HTR-8/SVneo (cell line): ENCODE measurements around the gene RAB3IL1.
"Not testable (repeated sequence)": the region's sequence is repeated elsewhere in the genome, so short reads cannot be mapped to it uniquely, and the experiment has no call there.

Experiments used
- DNase-seq: peaks from one replicate; pipeline ENCODE4 v3.0.0; 2011; ENCODE audit warnings: low spot score, mixed read lengths; ENCODE audit not compliant: insufficient read length
- FAIRE-seq: peaks from 2 replicates; lab custom pipeline; 2011; peaks lifted over from hg19 to GRCh38; lab: Jason Lieb, UNC

Gene RAB3IL1

DNA sequence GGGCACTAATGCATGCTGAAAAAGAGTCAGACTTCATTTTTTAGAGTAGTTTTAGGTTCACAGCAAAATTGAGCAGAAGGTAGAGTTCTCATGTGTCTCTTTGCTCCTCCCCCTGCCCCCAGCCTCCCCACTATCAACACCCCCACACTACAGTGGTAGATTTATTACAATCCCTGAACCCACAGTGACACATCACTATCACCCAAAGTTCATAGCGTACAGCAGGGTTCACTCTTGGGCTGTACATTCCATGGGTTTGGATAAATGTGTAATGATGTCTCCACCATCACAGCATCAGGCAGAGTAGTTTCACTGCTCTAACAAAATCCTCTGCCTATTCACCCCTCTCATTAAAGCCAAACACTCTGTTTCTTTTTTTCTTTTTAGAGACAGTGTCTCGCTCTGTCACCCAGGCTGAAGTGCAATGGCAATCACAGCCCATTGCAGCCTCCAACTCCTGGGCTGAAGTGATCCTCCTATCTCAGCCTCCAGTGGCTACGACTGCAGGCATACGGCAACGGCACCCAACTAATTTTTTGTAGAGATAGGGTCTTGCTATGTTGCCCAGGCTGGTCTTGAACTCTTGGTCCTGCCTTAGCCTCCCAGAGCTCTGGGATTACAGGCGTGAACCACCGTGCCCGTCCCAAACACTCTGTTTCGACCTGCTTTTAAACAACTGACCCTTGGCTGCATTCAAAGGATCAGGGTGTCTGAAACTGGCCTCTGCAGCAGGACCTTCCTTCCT lies 36.9 kb upstream of the RAB3IL1 start:
- FAIRE-seq: no peak
- no peak for DNase-seq

DNA sequence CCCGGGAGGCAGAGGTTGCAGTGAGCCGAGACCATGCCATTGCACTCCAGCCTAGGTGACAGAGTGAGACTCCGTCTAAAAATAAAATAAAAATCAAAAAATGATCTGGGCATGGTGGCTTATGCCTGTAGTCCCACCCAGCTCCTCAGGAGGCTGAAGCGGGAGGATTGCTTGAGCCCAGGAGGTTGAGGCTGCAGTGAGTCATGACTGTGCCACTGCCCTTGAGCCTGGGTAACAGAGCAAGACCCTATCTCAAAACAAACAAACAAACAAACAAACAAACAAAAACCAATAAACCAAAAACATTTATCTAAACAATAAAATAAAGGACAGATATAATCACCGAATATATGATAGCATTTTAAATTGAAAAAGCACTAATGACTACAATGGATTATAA lies 36.3 kb upstream of the RAB3IL1 start:
- FAIRE-seq, DNase-seq: not testable (repeated sequence)

DNA sequence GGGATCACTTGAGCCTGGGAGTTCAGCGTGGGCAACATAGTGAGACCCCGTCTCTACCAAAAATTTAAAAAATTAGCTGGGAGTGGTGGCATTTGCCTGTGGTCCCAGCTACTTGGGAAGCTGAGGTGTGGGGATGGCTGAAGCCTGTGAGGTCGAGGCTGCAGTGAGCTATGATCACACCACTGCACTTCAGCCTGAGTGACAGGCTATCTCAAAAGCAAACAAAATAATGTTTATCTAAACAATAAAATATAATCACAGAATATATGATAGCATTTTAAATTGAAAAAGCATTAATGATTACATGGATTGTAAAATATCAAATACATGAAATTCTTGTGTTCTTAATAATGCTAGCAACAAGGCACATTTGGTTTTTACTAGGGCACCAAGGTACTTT lies 35.5 kb upstream of the RAB3IL1 start:
- DNase-seq (no peak), FAIRE-seq (no peak)

DNA sequence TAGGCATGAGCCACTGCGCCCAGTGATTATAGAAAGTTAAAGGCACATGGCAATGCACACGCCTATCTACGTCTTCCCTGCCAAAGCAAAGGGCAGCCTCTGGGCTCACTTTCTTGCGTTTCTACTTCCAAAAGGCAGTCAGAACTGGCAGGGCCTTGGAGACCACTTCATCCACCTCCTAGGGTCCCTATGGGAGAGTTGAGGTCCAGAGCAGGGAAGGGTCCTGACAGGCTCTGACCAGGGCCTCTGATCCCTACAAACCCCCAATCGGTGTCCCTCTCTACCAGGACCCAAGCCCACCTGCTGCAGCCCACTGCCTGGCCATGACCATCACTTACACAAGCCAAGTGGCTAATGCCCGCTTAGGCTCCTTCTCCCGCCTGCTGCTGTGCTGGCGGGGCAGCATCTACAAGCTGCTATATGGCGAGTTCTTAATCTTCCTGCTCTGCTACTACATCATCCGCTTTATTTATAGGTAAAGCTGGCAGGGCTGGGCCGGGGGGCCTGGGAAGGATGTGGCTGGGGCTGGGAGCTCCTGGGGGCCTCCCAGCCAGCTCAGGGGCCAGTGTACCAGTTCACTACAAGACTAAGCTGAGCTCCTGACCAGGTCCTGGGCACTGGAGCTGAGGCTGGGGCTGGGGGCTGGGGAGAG lies 34.2 kb upstream of the RAB3IL1 start:
- no peak for DNase-seq
- FAIRE-seq: no peak

DNA sequence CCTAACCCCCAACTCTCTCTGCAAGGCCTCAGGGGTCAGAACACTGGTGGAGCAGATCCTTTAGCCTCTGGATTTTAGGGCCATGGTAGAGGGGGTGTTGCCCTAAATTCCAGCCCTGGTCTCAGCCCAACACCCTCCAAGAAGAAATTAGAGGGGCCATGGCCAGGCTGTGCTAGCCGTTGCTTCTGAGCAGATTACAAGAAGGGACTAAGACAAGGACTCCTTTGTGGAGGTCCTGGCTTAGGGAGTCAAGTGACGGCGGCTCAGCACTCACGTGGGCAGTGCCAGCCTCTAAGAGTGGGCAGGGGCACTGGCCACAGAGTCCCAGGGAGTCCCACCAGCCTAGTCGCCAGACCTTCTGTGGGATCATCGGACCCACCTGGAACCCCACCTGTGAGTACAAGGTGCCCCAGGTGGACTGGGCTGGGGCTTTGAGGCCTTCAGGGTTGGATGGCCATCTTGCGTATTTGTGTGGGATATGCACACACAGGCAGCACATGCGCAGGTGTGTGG lies 32.7 kb upstream of the RAB3IL1 start, which contains the start of gene BEST1:
Gene BEST1 (plus strand): TSS at position 317 of the 513 bp plus-strand sequence. CDS start 1,456 bp downstream, outside the sequence.
- DNase-seq (no peak), FAIRE-seq (no peak)

DNA sequence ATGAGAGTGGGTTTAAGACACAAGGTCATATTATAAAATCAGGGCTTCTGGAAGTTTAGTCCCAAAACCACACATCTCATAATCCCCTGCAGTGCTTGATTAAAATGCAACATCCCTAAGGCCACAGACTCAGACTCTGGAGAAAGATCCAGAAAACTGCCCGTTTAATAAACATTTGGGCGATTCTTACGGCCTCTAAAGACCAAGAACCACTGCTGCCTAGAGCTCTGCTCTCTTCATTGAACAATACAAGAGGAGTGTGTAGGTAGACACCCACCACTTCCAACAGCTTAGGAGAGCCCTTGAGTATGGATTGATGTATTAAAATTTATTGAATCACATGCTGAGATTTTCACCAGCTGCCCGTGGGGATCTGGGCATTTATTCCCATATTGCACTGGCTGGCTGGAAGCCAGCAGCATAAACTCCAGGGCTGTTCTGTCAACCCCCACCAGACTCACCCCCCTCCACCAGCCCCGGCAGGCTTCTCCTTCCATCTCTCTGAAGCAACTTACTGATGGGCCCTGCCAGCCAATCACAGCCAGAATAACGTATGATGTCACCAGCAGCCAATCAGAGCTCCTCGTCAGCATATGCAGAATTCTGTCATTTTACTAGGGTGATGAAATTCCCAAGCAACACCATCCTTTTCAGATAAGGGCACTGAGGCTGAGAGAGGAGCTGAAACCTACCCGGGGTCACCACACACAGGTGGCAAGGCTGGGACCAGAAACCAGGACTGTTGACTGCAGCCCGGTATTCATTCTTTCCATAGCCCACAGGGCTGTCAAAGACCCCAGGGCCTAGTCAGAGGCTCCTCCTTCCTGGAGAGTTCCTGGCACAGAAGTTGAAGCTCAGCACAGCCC lies 32.0 kb upstream of the RAB3IL1 start:
- FAIRE-seq: no peak
- DNase-seq: peak; percentile 58

DNA sequence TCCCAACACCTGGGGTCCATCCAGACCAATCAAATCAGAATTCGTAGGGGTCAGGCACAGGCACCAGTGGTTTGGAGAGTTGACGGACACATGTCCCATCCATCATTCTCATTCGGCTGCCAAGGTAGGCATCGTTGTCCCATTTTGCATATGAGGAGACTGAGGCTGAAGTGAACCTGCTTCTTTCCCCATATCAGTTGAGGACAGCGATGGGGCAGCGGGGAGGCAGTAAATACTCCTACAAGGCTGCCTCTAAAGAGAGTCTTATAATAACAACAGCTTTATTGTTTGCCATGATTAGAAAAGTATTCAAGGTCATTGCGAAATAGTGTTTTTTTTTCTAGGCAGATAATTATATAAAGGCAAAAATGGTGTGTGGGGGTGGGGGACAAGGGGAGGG lies 31.1 kb upstream of the RAB3IL1 start:
- no peak for DNase-seq
- no peak for FAIRE-seq

DNA sequence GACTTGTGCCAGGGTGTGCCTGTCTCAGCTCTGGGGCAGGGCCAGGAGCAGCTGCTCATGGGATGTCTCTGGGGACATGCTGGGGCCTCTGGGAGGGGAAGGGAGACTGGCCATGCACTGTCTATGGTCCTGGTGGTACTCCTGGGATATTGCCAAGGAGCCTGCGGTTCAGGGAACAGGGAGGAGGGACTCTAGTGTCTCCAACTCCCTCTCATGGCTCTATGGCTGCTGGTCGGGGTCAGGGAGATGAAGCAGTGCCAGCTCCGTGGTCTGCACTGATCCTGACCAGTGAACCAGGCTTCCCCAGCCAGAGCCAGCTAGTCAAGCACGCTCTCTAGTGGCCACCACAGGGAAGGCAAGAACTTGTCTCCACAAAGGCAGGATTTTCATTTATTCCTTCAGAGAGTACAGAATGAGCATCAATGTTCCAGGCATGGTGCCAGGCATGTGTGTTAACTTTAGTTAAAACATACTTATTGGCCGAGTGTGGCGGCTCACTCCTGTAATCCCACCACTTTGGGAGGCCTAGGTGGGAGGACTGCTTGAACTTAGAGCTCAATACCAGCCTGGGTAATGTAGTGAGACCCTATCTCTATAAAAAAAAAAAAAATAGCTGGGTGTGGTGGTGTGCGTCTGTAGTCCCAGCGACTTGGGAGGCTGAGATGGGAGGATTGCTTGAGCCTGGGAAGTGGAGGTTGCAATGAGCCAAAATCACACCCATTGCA lies 30.3 kb upstream of the RAB3IL1 start:
- peak; percentile 84 for DNase-seq
- no peak for FAIRE-seq

DNA sequence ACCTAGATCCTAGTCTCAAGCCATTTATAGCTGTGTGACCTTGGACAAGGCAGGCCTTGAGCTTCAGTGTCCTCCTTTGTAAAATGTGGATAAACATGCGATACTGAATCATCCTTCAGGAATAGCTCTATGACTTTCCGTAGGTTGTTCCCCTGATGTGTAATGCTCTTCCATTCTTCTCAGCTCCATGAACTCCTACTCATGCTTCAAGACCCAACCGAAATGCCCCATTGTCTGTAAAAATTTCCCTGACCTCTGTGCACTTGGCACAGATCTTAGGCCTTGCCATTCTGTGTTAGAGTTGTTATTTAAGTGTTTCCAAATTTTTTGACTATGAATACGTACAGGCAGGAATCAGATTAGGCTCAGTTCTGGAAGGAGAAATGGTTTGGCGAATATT lies 29.5 kb upstream of the RAB3IL1 start:
- DNase-seq (no peak), FAIRE-seq (no peak)

DNA sequence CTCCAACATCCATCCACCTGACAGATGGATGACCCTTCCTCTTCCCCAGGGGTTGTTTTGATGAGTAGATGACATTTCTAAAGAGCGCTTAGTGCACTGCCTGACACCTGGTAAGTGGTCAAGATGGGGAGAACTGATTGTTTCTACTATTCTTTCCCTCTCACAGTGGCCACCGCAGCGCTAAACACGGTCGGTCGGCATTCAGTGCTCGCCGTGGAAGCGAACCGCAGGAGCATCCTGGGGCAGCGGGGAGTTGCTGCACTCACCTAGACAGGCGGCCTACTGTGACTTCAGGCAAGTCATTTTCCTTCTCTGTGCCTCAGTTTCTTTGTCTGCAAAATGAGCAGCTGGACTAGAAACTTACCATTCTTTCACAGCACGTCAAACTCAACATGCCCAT lies 27.8 kb upstream of the RAB3IL1 start:
- DNase-seq: no peak
- FAIRE-seq: no peak

DNA sequence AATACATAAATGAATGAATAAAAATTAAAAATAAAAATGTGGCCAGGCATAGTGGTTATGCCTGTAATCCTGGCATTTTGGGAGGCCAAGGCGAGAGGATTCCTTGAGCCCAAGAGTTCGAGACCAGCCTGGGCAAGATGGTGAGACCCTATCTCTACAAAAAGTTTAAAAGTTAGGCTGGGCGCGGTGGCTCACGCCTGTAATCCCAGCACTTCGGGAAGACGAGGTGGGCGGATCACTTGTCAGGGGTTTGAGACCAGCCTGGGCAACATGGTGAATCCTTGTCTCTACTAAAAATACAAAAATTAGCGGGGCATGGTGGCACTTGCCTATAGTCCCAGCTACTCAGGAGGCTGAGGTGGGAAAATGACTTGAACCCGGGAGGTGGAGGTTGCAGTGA lies 23.1 kb upstream of the RAB3IL1 start:
- no peak for FAIRE-seq
- no peak for DNase-seq

DNA sequence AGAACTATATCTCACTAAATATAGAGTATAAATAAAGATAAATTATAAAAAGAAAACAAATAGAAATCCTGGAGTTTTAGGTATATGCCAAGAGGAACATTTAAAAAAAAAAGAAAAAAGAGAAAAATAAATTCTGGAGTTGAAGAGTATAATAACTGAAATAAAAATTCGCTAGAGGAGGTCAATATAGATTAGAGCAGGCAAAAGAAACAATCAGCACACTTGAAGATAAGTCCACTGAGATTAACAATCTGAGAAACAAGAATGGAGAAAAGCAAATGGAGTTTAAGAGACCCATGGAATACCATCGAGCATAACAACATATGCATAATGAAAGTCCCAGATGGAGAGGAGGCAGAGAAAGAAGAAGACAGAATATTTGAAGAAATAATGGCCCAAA lies 18.5 kb upstream of the RAB3IL1 start:
- FAIRE-seq (no peak), DNase-seq (no peak)

DNA sequence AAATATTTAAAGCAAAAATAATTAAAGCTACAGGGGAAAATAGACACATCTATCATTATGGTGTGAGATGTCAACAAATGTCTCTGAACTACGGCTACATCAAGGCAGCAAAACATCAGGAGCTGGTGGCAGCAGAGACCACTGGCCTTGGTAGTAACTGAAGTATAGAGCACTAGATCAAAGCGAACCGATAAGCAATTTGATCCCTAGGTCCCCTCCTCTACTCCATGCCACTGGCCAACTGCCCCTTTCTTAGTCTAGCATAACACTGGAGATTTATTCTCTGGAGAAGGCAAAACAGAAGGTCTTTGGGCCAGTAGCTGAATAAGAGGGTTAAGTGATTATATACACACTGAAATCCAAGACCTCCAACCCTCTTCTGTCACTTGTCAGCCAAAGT lies 13.6 kb upstream of the RAB3IL1 start:
- FAIRE-seq: no peak

DNA sequence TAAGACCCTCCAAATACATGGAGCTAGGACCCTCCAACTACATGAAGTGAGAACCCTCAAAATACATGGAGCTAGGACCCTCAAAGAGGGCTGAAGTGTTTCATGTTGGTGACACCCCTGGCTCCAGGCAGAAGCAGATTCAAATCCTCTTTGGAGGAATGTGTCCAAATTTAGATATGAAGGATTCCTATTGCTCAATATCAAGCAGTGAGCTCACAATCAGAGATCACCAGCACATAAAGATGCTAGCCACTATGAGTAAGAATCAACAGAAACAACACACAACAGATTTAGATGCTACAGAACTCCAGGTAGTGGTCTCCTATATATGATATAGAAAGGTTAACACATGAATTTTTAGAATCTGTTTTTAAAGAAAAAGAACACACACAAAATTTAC lies 11.2 kb upstream of the RAB3IL1 start:
- no peak for FAIRE-seq
- no peak for DNase-seq

More for the DNA sequence above, 13.6 kb upstream of the RAB3IL1 start:
- no peak for DNase-seq

DNA sequence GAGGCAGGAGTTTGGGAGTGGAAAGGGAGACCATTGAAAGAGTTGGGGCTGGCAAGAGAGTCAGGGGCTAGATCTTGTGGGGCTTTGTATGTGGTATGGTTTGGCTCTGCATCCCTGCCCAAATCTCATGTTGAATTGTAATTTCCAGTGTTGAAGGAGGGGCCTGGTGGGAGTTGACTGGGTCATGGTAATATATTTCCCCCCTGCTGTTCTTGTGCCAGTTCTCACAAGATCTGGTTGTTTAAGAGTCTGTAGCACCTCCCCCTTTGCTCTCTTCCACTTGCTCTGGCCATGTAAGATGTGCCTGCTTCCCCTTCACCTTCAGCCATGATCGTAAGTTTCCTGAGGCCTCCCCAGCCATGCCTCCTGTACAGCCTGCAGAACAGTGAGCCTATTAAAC lies 10.1 kb upstream of the RAB3IL1 start:
- FAIRE-seq: no peak
- no peak for DNase-seq

DNA sequence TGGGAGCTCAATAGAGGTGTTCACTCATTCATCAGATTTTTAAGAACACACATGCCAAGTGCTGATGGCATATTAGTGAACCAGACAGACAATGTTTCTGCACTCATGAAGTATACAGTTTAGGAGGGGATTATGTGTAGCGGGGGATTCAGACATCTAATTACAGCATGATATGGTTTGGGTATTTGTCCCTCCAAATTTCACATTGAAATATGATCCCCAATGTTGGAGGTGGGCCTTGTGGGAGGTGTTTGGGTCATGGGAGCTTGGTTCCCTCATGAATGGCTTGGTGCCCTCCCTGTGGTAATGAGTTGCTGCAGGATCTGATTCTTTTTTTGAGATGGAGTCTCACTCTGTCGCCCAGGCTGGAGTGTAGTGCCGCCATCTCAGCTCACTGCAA lies 8.9 kb upstream of the RAB3IL1 start:
- FAIRE-seq (no peak), DNase-seq (no peak)

DNA sequence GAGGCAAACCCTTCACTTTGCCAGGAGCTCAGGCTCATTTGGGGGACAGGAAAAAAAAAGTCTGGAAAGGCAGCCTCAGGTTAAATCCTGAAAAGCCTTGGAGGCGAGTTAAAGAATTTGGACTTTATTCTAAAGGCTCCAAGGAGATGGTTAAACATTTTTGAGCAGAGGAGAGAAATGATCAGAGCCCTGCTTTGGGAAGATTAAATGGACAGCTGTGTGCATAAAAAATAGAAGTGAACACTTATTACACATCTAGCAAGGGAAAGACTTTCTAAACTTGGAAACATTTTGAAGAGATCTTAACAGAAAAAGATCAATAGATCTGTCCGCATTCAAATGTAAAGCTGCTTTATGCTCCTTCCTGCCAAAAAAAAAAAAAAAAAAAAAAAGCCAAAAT lies 8.4 kb upstream of the RAB3IL1 start:
- FAIRE-seq (no peak), DNase-seq (no peak)

DNA sequence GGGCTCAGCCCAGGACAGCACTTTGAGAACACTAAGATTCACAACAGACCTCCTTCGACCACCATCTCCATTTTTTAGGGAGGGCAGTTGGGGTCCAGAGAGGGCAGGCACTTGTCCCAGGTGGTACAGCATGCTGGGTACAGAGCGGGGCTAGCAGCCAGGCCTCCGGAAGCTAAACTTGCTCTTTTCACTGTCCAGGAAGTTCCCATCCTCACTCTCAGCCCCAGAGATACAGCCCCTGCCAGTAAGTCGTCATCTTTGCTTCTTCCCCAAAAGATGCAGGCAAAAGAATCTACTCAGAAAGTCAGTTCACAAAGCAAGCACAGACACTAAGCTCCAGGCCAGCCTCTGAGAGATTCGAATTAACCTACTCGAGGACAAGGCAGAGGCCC lies 6.7 kb upstream of the RAB3IL1 start:
- no peak for DNase-seq
- no peak for FAIRE-seq

DNA sequence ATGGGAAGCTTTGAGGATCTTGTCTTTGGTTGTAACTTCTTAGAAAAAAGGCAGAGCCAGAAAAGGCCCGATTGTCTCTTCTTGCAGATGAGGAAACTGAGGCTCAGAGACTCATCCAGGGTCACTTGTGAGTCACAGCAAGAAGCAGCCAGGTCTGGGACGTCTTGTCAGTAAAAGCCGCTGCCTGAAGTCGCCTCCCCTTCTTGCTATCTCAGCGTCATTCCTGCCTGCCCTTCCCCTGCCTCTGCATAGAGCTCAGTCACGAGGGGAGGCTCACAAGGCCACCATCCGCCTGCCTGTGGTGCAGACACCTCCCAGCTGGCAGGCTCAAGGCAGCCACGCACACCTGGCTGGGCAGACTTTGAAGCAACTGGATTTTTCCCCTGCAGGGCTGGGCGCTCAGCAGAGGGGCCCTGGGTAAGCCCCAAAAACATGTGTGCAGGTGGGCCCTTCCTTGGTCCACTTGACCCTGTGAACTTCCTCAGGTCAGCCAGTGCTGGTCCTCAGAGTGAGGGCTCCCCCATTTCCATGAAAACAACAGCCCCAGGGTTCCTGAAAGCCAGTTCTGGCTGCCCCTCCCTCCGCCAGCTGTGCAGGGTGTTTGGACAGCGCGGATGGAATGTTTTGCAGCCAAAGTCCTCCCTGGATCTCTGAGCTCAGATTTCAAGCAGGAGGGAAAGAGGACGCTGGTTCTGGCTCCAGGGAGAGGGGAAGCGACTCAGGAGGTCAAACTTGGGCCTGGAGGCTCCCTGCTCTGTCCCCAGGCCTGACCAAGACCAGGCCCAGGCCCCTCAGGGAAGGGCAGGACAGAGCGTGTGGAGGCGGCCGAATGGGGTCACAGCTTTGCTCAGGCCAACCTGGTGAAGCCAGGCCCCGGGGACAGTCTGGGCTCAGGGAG lies 6.0 kb upstream of the RAB3IL1 start:
- DNase-seq (no peak), FAIRE-seq (no peak)
